GM12892 (cell line): ENCODE data around the gene ENDOD1.

ENCODE experiments used
- POLR2A ChIP-seq: IDR thresholded peaks from 2 replicates; pipeline ENCODE4 v1.6.1; 2011; ENCODE audit warnings: low read depth, low read length, control low read depth
- TAF1 ChIP-seq: IDR thresholded peaks from 2 replicates; pipeline ENCODE4 v1.6.1; 2011; ENCODE audit warnings: low read depth, mild to moderate bottlenecking, control low read depth, low read length, borderline replicate concordance

GRCh38 chr11:95091663-95092180 is 2.1 kb downstream of the ENDOD1 start:
- TF ChIP-seq POLR2A = no peak
- TF ChIP-seq TAF1 = no peak
